ENCODE measurements around the gene BRD9.

The BRD9 gene

GRCh38 chr5:914612-915011 is 22.0 kb upstream of the BRD9 start:
- no peak overlapping the region for H3K27ac Mint-ChIP-seq
- peaks cover 14% of the 10 kb centered on the region for H3K36me3 Mint-ChIP-seq
- H3K27me3 Mint-ChIP-seq = no peaks in the 10 kb centered on the region
- H3K4me1 Mint-ChIP-seq (ENCODE audit: low read depth) = peaks cover 1% of the 10 kb centered on the region
- no peaks in the 10 kb centered on the region for H3K9me3 Mint-ChIP-seq (ENCODE audit: low read depth)
- H3K4me3 Mint-ChIP-seq = no peak overlapping the region

- peaks cover 14% of the 10 kb centered on the region for H3K36me3 Mint-ChIP-seq
- no peaks in the 10 kb centered on the region for H3K9me3 Mint-ChIP-seq (ENCODE audit: low read depth)
- no peaks in the 10 kb centered on the region for H3K27me3 Mint-ChIP-seq
- H3K4me3 Mint-ChIP-seq = no peak overlapping the region
- H3K27ac Mint-ChIP-seq = no peak overlapping the region
- H3K4me1 Mint-ChIP-seq (ENCODE audit: low read depth) = peaks cover 1% of the 10 kb centered on the region
Observed at GRCh38 chr5:914174-914573, 21.6 kb upstream of the BRD9 start.

- no peaks in the 10 kb centered on the region for H3K27me3 Mint-ChIP-seq
- H3K9me3 Mint-ChIP-seq (ENCODE audit: low read depth) = no peaks in the 10 kb centered on the region
- H3K4me1 Mint-ChIP-seq (ENCODE audit: low read depth) = peaks cover 1% of the 10 kb centered on the region
- H3K36me3 Mint-ChIP-seq = peaks cover 12% of the 10 kb centered on the region
- H3K4me3 Mint-ChIP-seq = no peak overlapping the region
- peak overlapping the region; percentile 16 for H3K27ac Mint-ChIP-seq
Observed at GRCh38 chr5:912280-913091, 19.9 kb upstream of the BRD9 start.

- Mint-ChIP-seq H3K4me3 (no peak overlapping the region), H3K36me3 (peaks cover 12% of the 10 kb centered on the region), H3K27me3 (no peaks in the 10 kb centered on the region), H3K9me3 (ENCODE audit: low read depth) (no peaks in the 10 kb centered on the region), H3K27ac (no peak overlapping the region), H3K4me1 (ENCODE audit: low read depth) (peaks cover 1% of the 10 kb centered on the region)
Observed at GRCh38 chr5:911601-912000, 19.0 kb upstream of the BRD9 start.

GRCh38 chr5:910769-911160 is 18.2 kb upstream of the BRD9 start:
- Mint-ChIP-seq H3K36me3 (peaks cover 12% of the 10 kb centered on the region), H3K27ac (no peak overlapping the region), H3K4me1 (ENCODE audit: low read depth) (peaks cover 1% of the 10 kb centered on the region), H3K4me3 (no peak overlapping the region), H3K27me3 (no peaks in the 10 kb centered on the region), H3K9me3 (ENCODE audit: low read depth) (no peaks in the 10 kb centered on the region)

- H3K27me3 Mint-ChIP-seq = no peaks in the 10 kb centered on the region
- no peaks in the 10 kb centered on the region for H3K9me3 Mint-ChIP-seq (ENCODE audit: low read depth)
- H3K36me3 Mint-ChIP-seq = peaks cover 12% of the 10 kb centered on the region
- H3K4me3 Mint-ChIP-seq = no peak overlapping the region
- H3K27ac Mint-ChIP-seq = no peak overlapping the region
- H3K4me1 Mint-ChIP-seq (ENCODE audit: low read depth) = peaks cover 1% of the 10 kb centered on the region
Observed at GRCh38 chr5:909994-910768, 17.6 kb upstream of the BRD9 start.

GRCh38 chr5:909086-909485 is 16.5 kb upstream of the BRD9 start:
- H3K27me3 Mint-ChIP-seq = no peaks in the 10 kb centered on the region
- no peak overlapping the region for H3K4me3 Mint-ChIP-seq
- peaks cover 1% of the 10 kb centered on the region for H3K4me1 Mint-ChIP-seq (ENCODE audit: low read depth)
- H3K27ac Mint-ChIP-seq = no peak overlapping the region
- peaks cover 6% of the 10 kb centered on the region for H3K36me3 Mint-ChIP-seq
- no peaks in the 10 kb centered on the region for H3K9me3 Mint-ChIP-seq (ENCODE audit: low read depth)

- Mint-ChIP-seq H3K36me3 (peaks cover 2% of the 10 kb centered on the region), H3K27ac (no peak overlapping the region), H3K4me3 (no peak overlapping the region), H3K4me1 (ENCODE audit: low read depth) (peaks cover 1% of the 10 kb centered on the region), H3K9me3 (ENCODE audit: low read depth) (no peaks in the 10 kb centered on the region), H3K27me3 (no peaks in the 10 kb centered on the region)
Observed at GRCh38 chr5:908172-908571, 15.6 kb upstream of the BRD9 start.

GRCh38 chr5:907366-907910 is 14.8 kb upstream of the BRD9 start:
- Mint-ChIP-seq H3K27ac (no peak overlapping the region), H3K36me3 (peaks cover 2% of the 10 kb centered on the region), H3K4me1 (ENCODE audit: low read depth) (no peaks in the 10 kb centered on the region), H3K9me3 (ENCODE audit: low read depth) (no peaks in the 10 kb centered on the region), H3K27me3 (no peaks in the 10 kb centered on the region), H3K4me3 (no peak overlapping the region)

- Mint-ChIP-seq H3K9me3 (ENCODE audit: low read depth) (no peaks in the 10 kb centered on the region), H3K4me3 (no peak overlapping the region), H3K36me3 (peaks cover 2% of the 10 kb centered on the region), H3K4me1 (ENCODE audit: low read depth) (no peaks in the 10 kb centered on the region), H3K27me3 (no peaks in the 10 kb centered on the region), H3K27ac (no peak overlapping the region)
Observed at GRCh38 chr5:905139-905642, 12.6 kb upstream of the BRD9 start.

- Mint-ChIP-seq H3K27ac (no peak overlapping the region), H3K9me3 (ENCODE audit: low read depth) (no peaks in the 10 kb centered on the region), H3K4me1 (ENCODE audit: low read depth) (no peaks in the 10 kb centered on the region), H3K4me3 (no peak overlapping the region), H3K36me3 (peaks cover 2% of the 10 kb centered on the region), H3K27me3 (no peaks in the 10 kb centered on the region)
Observed at GRCh38 chr5:903756-904096, 11.1 kb upstream of the BRD9 start.

- no peaks in the 10 kb centered on the region for H3K27me3 Mint-ChIP-seq
- H3K4me3 Mint-ChIP-seq = no peak overlapping the region
- H3K4me1 Mint-ChIP-seq (ENCODE audit: low read depth) = no peaks in the 10 kb centered on the region
- H3K36me3 Mint-ChIP-seq = no peaks in the 10 kb centered on the region
- H3K9me3 Mint-ChIP-seq (ENCODE audit: low read depth) = no peaks in the 10 kb centered on the region
- no peak overlapping the region for H3K27ac Mint-ChIP-seq
Observed at GRCh38 chr5:902129-902916, 9.7 kb upstream of the BRD9 start.

- H3K4me3 Mint-ChIP-seq = no peak overlapping the region
- H3K27me3 Mint-ChIP-seq = no peaks in the 10 kb centered on the region
- no peak overlapping the region for H3K27ac Mint-ChIP-seq
- no peaks in the 10 kb centered on the region for H3K4me1 Mint-ChIP-seq (ENCODE audit: low read depth)
- H3K9me3 Mint-ChIP-seq (ENCODE audit: low read depth) = no peaks in the 10 kb centered on the region
- no peaks in the 10 kb centered on the region for H3K36me3 Mint-ChIP-seq
Observed at GRCh38 chr5:900781-901180, 8.2 kb upstream of the BRD9 start.

GRCh38 chr5:893711-894110 is 1.1 kb upstream of the BRD9 start:
- H3K27me3 Mint-ChIP-seq = no peaks in the 10 kb centered on the region

GRCh38 chr5:893137-893506 is 521 bp upstream of the BRD9 start:
- peak overlapping the region; percentile 5 for H3K27ac Mint-ChIP-seq
- peak overlapping the region; percentile 85 for H3K4me3 Mint-ChIP-seq
- H3K36me3 Mint-ChIP-seq = peaks cover 6% of the 10 kb centered on the region
- H3K4me1 Mint-ChIP-seq (ENCODE audit: low read depth) = peaks cover 17% of the 10 kb centered on the region
- no peaks in the 10 kb centered on the region for H3K27me3 Mint-ChIP-seq
- no peaks in the 10 kb centered on the region for H3K9me3 Mint-ChIP-seq (ENCODE audit: low read depth)

More at GRCh38 chr5:893711-894110, 1.1 kb upstream of the BRD9 start:
- peak overlapping the region; percentile 85 for H3K4me3 Mint-ChIP-seq
- H3K36me3 Mint-ChIP-seq = peaks cover 6% of the 10 kb centered on the region
- peak overlapping the region; percentile 16 for H3K27ac Mint-ChIP-seq
- H3K9me3 Mint-ChIP-seq (ENCODE audit: low read depth) = no peaks in the 10 kb centered on the region
- H3K4me1 Mint-ChIP-seq (ENCODE audit: low read depth) = peaks cover 15% of the 10 kb centered on the region
